ENCODE measurements around the gene NIPBL. TPM values are rescaled to one million over a fixed set of nuclear protein-coding genes. Genes with fewer than 3 reads are reported as not detected.

NIPBL gene
- total and polyA plus RNA-seq, 2 of the 13 experiments (the other 11 are each of a cell fraction or from before 2014, with no cell fraction given), result 12.3 to 32.3 TPM

DNA sequence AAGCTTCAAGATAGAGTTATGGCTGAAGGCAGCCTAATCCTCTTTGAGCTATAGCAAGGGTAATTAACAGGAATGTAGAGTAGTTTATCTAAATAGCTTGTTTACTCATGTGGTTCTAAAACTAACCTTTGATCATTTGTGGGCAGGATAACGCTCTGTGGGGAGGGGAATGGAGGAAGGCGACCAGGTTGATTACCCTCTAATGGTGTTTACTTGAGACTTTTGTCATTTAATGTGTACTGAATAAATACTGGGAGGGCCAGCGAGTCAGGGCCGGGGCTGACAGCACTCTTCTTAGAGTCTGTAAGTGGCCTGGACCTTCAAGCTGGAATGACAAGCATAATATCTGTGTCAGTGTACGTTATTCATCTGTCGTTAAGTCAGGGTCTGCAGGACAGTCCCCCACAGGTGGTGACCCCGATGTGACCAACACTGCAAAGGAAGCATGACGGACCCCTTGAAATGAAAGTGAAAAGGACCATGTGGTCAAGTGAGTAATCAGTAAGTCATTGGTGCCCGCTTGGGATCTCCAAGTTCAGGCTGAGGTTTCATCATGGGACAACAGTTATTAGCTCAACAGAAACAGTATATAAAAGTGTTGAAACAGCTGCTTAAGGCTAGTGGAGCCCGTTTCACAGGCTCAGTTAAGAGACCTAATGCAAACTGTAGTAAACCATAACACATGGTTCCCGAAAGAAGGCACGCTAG, 210.1 kb downstream of the NIPBL start:
- peak; percentile 91 for ATAC-seq
- no peak overlapping the region for H2AFZ ChIP-seq (ENCODE audit: low read length)
- BruUV-seq (replicated peaks), result no TSS peak
- no peaks in the 10 kb centered on the region for H3K36me3 ChIP-seq (replicated peaks in 1 of 2; ENCODE audit: control insufficient read depth in 1 of 2, insufficient read depth in 2 of 2, low read length in 2 of 2)
- H3K9me3 ChIP-seq (ENCODE audit: low read length), result no peaks in the 10 kb centered on the region
- H3K4me2 ChIP-seq (ENCODE audit: low read depth, low read length), result no peak overlapping the region
- H3K4me1 ChIP-seq (ENCODE audit: insufficient read depth, low read length), result peaks cover 11% of the 10 kb centered on the region
- no peaks in the 10 kb centered on the region for H3K79me2 ChIP-seq (ENCODE audit: insufficient read depth, low read length)
- intact Hi-C loops (cut with micrococcal nuclease; ENCODE audit: unreplicated experiment), result no loop called here
- in situ Hi-C loops (cut with HindIII; ENCODE audit: extremely low pct_ligation_motif_present, low pct_unique_long_range_greater_than_20kb), result no loop called here
- H4K20me1 ChIP-seq (ENCODE audit: insufficient read depth, low read length), result no peaks in the 10 kb centered on the region
- ChIA-PET CTCF (ENCODE audit: low intra/inter-chr PET ratio, low total read pairs) (no interaction called here), POLR2A (no interaction called here)
- no peak overlapping the region for H3K4me3 ChIP-seq (replicated peaks in 1 of 3; ENCODE audit: insufficient read depth in 1 of 3, low read depth in 2 of 3, low read length in 3 of 3)
- DNase-seq (ENCODE audit: low spot score), result peak; percentile 56
- no peak overlapping the region for H3K27ac ChIP-seq (ENCODE audit: extremely low read length, insufficient read depth, low read length)
- no peak overlapping the region for H3K9ac ChIP-seq (ENCODE audit: insufficient read depth, low read depth, low read length)
- 50% methylated on average over 12 of the region's 12 CpGs for WGBS (ENCODE audit: low lambda C conversion rate)
- FAIRE-seq, result no peak
- H3K27me3 ChIP-seq (ENCODE audit: control insufficient read depth in 1 of 2, insufficient read depth in 2 of 2, low read length in 2 of 2), result peaks cover 0 to 11% of the 10 kb centered on the region in 2 experiments; a peak in 2 of 5 replicates
- TF ChIP-seq, protein P1, sequence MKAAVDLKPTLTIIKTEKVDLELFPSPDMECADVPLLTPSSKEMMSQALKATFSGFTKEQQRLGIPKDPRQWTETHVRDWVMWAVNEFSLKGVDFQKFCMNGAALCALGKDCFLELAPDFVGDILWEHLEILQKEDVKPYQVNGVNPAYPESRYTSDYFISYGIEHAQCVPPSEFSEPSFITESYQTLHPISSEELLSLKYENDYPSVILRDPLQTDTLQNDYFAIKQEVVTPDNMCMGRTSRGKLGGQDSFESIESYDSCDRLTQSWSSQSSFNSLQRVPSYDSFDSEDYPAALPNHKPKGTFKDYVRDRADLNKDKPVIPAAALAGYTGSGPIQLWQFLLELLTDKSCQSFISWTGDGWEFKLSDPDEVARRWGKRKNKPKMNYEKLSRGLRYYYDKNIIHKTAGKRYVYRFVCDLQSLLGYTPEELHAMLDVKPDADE (CRISPR knock-in tag; IDR thresholded peaks at IDR 0.05), result no peak
- TF ChIP-seq, protein P2, sequence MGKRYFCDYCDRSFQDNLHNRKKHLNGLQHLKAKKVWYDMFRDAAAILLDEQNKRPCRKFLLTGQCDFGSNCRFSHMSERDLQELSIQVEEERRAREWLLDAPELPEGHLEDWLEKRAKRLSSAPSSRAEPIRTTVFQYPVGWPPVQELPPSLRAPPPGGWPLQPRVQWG (CRISPR knock-in tag; IDR thresholded peaks at IDR 0.05; ENCODE audit: borderline replicate concordance, low read depth), result no peak
- TF ChIP-seq, protein P3, sequence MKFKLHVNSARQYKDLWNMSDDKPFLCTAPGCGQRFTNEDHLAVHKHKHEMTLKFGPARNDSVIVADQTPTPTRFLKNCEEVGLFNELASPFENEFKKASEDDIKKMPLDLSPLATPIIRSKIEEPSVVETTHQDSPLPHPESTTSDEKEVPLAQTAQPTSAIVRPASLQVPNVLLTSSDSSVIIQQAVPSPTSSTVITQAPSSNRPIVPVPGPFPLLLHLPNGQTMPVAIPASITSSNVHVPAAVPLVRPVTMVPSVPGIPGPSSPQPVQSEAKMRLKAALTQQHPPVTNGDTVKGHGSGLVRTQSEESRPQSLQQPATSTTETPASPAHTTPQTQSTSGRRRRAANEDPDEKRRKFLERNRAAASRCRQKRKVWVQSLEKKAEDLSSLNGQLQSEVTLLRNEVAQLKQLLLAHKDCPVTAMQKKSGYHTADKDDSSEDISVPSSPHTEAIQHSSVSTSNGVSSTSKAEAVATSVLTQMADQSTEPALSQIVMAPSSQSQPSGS (CRISPR knock-in tag; IDR thresholded peaks at IDR 0.05), result no peak
- TF ChIP-seq GATA4 (IDR thresholded peaks at IDR 0.05; ENCODE audit: borderline replicate concordance, low read depth), result no peak
- no peak for TF ChIP-seq KDM2A (CRISPR knock-in tag; IDR thresholded peaks at IDR 0.05; ENCODE audit: borderline replicate concordance, low read depth)
- TF ChIP-seq ZSCAN12 (CRISPR knock-in tag; IDR thresholded peaks at IDR 0.05), result no peak
- TF ChIP-seq HES4 (CRISPR knock-in tag; IDR thresholded peaks at IDR 0.05; ENCODE audit: borderline replicate concordance), result no peak
- no peak for TF ChIP-seq RFXANK (CRISPR knock-in tag; IDR thresholded peaks at IDR 0.05)
- TF ChIP-seq PITX1 (CRISPR knock-in tag; IDR thresholded peaks at IDR 0.05), result peak; percentile 74
- TF ChIP-seq, protein P4, sequence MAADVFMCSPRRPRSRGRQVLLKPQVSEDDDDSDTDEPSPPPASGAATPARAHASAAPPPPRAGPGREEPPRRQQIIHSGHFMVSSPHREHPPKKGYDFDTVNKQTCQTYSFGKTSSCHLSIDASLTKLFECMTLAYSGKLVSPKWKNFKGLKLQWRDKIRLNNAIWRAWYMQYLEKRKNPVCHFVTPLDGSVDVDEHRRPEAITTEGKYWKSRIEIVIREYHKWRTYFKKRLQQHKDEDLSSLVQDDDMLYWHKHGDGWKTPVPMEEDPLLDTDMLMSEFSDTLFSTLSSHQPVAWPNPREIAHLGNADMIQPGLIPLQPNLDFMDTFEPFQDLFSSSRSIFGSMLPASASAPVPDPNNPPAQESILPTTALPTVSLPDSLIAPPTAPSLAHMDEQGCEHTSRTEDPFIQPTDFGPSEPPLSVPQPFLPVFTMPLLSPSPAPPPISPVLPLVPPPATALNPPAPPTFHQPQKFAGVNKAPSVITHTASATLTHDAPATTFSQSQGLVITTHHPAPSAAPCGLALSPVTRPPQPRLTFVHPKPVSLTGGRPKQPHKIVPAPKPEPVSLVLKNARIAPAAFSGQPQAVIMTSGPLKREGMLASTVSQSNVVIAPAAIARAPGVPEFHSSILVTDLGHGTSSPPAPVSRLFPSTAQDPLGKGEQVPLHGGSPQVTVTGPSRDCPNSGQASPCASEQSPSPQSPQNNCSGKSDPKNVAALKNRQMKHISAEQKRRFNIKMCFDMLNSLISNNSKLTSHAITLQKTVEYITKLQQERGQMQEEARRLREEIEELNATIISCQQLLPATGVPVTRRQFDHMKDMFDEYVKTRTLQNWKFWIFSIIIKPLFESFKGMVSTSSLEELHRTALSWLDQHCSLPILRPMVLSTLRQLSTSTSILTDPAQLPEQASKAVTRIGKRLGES (CRISPR knock-in tag; IDR thresholded peaks at IDR 0.05; ENCODE audit: borderline replicate concordance), result no peak
- TF ChIP-seq FOXC1 (CRISPR knock-in tag; IDR thresholded peaks at IDR 0.05; ENCODE audit: borderline replicate concordance), result no peak
- no peak for TF ChIP-seq ZNF33A (CRISPR knock-in tag; IDR thresholded peaks at IDR 0.05; ENCODE audit: borderline replicate concordance)
- TF ChIP-seq, protein P5, sequence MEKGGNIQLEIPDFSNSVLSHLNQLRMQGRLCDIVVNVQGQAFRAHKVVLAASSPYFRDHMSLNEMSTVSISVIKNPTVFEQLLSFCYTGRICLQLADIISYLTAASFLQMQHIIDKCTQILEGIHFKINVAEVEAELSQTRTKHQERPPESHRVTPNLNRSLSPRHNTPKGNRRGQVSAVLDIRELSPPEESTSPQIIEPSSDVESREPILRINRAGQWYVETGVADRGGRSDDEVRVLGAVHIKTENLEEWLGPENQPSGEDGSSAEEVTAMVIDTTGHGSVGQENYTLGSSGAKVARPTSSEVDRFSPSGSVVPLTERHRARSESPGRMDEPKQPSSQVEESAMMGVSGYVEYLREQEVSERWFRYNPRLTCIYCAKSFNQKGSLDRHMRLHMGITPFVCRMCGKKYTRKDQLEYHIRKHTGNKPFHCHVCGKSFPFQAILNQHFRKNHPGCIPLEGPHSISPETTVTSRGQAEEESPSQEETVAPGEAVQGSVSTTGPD (CRISPR knock-in tag; IDR thresholded peaks at IDR 0.05), result no peak
- TF ChIP-seq TP53 (CRISPR knock-in tag; conservative IDR thresholded peaks at IDR 0.05), result no peak
- TF ChIP-seq SMARCE1 (IDR thresholded peaks at IDR 0.05; ENCODE audit: borderline replicate concordance), result no peak
- TF ChIP-seq ZNF234 (CRISPR knock-in tag; conservative IDR thresholded peaks at IDR 0.05), result no peak

Measured in HepG2 (cell line).